ENCODE measurements around the gene NDUFA6. TPM values are rescaled to one million over a fixed set of nuclear protein-coding genes. Genes with fewer than 3 reads are reported as not detected.

The NDUFA6 gene
- total and polyA plus RNA-seq, 2 of the 13 experiments (the other 11 are each of a cell fraction or from before 2014, with no cell fraction given): 68.5 to 87.8 TPM

DNA sequence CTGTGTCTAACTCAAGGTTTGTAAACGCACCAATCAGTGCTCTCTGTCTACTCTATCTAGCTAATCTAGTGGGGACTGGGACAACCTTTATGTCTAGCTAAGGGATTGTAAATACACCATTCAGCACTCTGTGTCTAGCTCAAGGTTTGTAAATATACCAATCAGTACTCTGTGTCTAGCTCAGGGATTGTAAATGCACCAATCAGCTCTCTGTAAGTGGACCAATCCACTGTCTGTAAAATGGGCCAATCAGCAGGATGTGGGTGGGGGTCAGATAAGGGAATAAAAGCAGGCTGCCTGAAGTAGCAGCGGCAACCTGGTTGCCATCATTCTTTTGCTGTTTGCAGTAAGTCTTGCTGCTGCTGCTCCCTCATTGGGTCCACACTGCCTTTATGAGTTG, 48.4 kb upstream of the NDUFA6 start:
- no peaks in the 10 kb centered on the region for H3K79me2 ChIP-seq (ENCODE audit: insufficient read depth, low read length)
- ChIA-PET CTCF (ENCODE audit: low intra/inter-chr PET ratio, low total read pairs) (no interaction called here), POLR2A (no interaction called here)
- intact Hi-C loops (cut with micrococcal nuclease; ENCODE audit: unreplicated experiment) (no loop called here), in situ Hi-C loops (cut with HindIII; ENCODE audit: extremely low pct_ligation_motif_present, low pct_unique_long_range_greater_than_20kb) (no loop called here)
- peaks cover 5% of the 10 kb centered on the region for H3K4me1 ChIP-seq (ENCODE audit: insufficient read depth, low read length)
- DNase-seq (ENCODE audit: low spot score): no peak
- no peak overlapping the region for H3K27ac ChIP-seq (ENCODE audit: extremely low read length, insufficient read depth, low read length)
- H3K27me3 ChIP-seq (ENCODE audit: control insufficient read depth in 1 of 2, insufficient read depth in 2 of 2, low read length in 2 of 2): no peaks in the 10 kb centered on the region
- no peaks in the 10 kb centered on the region for H3K9me3 ChIP-seq (ENCODE audit: low read length)
- no peak overlapping the region for H3K4me2 ChIP-seq (ENCODE audit: low read depth, low read length)
- no peak for FAIRE-seq
- 78% methylated on average over 2 of the region's 2 CpGs for WGBS (ENCODE audit: low lambda C conversion rate)
- no peaks in the 10 kb centered on the region for H4K20me1 ChIP-seq (ENCODE audit: insufficient read depth, low read length)
- no peak overlapping the region for H3K9ac ChIP-seq (ENCODE audit: insufficient read depth, low read depth, low read length)
- no peaks in the 10 kb centered on the region for H3K36me3 ChIP-seq (replicated peaks in 1 of 2; ENCODE audit: control insufficient read depth in 1 of 2, insufficient read depth in 2 of 2, low read length in 2 of 2)
- H3K4me3 ChIP-seq (replicated peaks in 1 of 3; ENCODE audit: insufficient read depth in 1 of 3, low read depth in 2 of 3, low read length in 3 of 3): no peak overlapping the region
- ATAC-seq: no peak
- BruUV-seq (replicated peaks): no TSS peak
- no peak overlapping the region for H2AFZ ChIP-seq (ENCODE audit: low read length)
- no peak for TF ChIP-seq HIVEP1 (CRISPR knock-in tag; IDR thresholded peaks at IDR 0.05)
- TF ChIP-seq PTBP1 (IDR thresholded peaks at IDR 0.05; ENCODE audit: low read depth, low read length, poor library complexity, severe bottlenecking): no peak
- TF ChIP-seq, protein P1, sequence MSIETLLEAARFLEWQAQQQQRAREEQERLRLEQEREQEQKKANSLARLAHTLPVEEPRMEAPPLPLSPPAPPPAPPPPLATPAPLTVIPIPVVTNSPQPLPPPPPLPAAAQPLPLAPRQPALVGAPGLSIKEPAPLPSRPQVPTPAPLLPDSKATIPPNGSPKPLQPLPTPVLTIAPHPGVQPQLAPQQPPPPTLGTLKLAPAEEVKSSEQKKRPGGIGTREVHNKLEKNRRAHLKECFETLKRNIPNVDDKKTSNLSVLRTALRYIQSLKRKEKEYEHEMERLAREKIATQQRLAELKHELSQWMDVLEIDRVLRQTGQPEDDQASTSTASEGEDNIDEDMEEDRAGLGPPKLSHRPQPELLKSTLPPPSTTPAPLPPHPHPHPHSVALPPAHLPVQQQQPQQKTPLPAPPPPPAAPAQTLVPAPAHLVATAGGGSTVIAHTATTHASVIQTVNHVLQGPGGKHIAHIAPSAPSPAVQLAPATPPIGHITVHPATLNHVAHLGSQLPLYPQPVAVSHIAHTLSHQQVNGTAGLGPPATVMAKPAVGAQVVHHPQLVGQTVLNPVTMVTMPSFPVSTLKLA (IDR thresholded peaks at IDR 0.05): no peak
- TF ChIP-seq NFYB (CRISPR knock-in tag; IDR thresholded peaks at IDR 0.05): peak; percentile 57
- TF ChIP-seq KDM5A (IDR thresholded peaks at IDR 0.05; ENCODE audit: borderline replicate concordance, low read length): no peak
- TF ChIP-seq CBX1 (IDR thresholded peaks at IDR 0.05; ENCODE audit: low read depth): no peak
- no peak for TF ChIP-seq JUND (CRISPR knock-in tag; IDR thresholded peaks at IDR 0.05)
- TF ChIP-seq MTF1 (CRISPR knock-in tag; IDR thresholded peaks at IDR 0.05): no peak
- no peak for TF ChIP-seq NR2F1 (CRISPR knock-in tag; IDR thresholded peaks at IDR 0.05)
- peak; percentile 58 for TF ChIP-seq NFYC (CRISPR knock-in tag; IDR thresholded peaks at IDR 0.05)
- TF ChIP-seq MAFK (conservative IDR thresholded peaks at IDR 0.05 in 1 of 2, IDR thresholded peaks at IDR 0.05 in 1 of 2; ENCODE audit: low read length in 2 of 2): no peak

Measured in HepG2 (cell line).